ENCODE measurements around the gene PERM1.

The PERM1 gene

GRCh38 chr1:975896-976683 lies 5.8 kb downstream of the PERM1 start:
- peak; percentile 62 for DNase-seq

GRCh38 chr1:975365-975764 lies 6.5 kb downstream of the PERM1 start:
- DNase-seq, result no peak

- DNase-seq, result no peak
These were observed 7.1 kb downstream of the PERM1 start for GRCh38 chr1:974687-975328.

- no peak for DNase-seq
These were observed 7.6 kb downstream of the PERM1 start for GRCh38 chr1:974293-974640.

GRCh38 chr1:973459-974292 lies 8.2 kb downstream of the PERM1 start:
- no peak for DNase-seq

GRCh38 chr1:972726-973458 lies 9.0 kb downstream of the PERM1 start:
- DNase-seq, result no peak

GRCh38 chr1:971751-972506 lies 10.0 kb downstream of the PERM1 start:
- no peak for DNase-seq

GRCh38 chr1:970973-971730 lies 10.7 kb downstream of the PERM1 start:
- DNase-seq, result no peak

- DNase-seq, result peak; percentile 7
These were observed 11.5 kb downstream of the PERM1 start for GRCh38 chr1:970242-970972.

- no peak for DNase-seq
These were observed 12.5 kb downstream of the PERM1 start for GRCh38 chr1:969260-969855.

GRCh38 chr1:967466-968343 lies 14.2 kb downstream of the PERM1 start:
- DNase-seq, result no peak

- DNase-seq, result peak; percentile 6
These were observed 15.1 kb downstream of the PERM1 start for GRCh38 chr1:966704-967300.

- DNase-seq, result no peak
These were observed 15.7 kb downstream of the PERM1 start, which contains the start of gene PLEKHN1 for GRCh38 chr1:966135-966703. PLEKHN1 (plus strand) TSS chr1:966482; CDS start chr1:966532, 50 bp downstream.

- DNase-seq, result no peak
These were observed 16.3 kb downstream of the PERM1 start for GRCh38 chr1:965526-966134.

- no peak for DNase-seq
These were observed 17.0 kb downstream of the PERM1 start for GRCh38 chr1:964691-965525.

- no peak for DNase-seq
These were observed 18.0 kb downstream of the PERM1 start for GRCh38 chr1:963746-964525.
